Adrenal gland (tissue), 12 donors: ENCODE results near the gene SF3B3. TPM values are rescaled to one million over a fixed set of nuclear protein-coding genes. Genes with fewer than 3 reads are reported as not detected.
A peak's percentile ranks its signal among the peaks of the same experiment; 100 is the strongest.
"Not testable (repeated sequence)": the region's sequence is repeated elsewhere in the genome, so short reads cannot be mapped to it uniquely, and the experiment has no call there.

Source experiments
- DNase-seq, 7 donors: peaks; one replicate each; pipeline ENCODE4 v3.0.0-alpha.2; 2019 to 2020
- H3K27ac ChIP-seq, 5 donors: fragments of 200-600 bp; sonication (generic) in 4 of 5; 1 replicate in 3 of 5; 2 replicates in 2 of 5; pipeline versions ENCODE4 v1.5.1 to v1.8.0; 2016 to 2020; ENCODE audit warnings: mild to moderate bottlenecking in 1 of 5
- H3K27me3 ChIP-seq: fragments of 200-600 bp; 2 replicates; pipeline ENCODE4 v1.8.0; 2021
- H3K36me3 ChIP-seq, 2 donors: fragments of 200-600 bp; replicated peaks in 1 of 2; 1 replicate in 1 of 2; 2 replicates in 1 of 2; pipeline versions ENCODE4 v1.5.1 to v1.8.0; 2018 to 2022
- H3K4me1 ChIP-seq, 2 donors: fragments of 200-600 bp; replicated peaks in 1 of 2; 1 replicate in 1 of 2; 2 replicates in 1 of 2; pipeline versions ENCODE4 v1.5.1 to v1.8.0; 2018 to 2021
- H3K4me3 ChIP-seq, 4 donors: fragments of 200-600 bp; sonication (generic) in 3 of 4; one replicate each; pipeline ENCODE4 v1.5.1; 2016 to 2018
- H3K9me3 ChIP-seq, 3 donors: fragments of 200-600 bp; sonication (generic) in 1 of 3; replicated peaks in 1 of 3; 1 replicate in 2 of 3; 2 replicates in 1 of 3; pipeline versions ENCODE4 v1.5.1 to v1.8.0; 2016 to 2021
- POLR2A ChIP-seq, 2 donors: fragments of 450-650 bp; IDR thresholded peaks; one replicate each; pipeline ENCODE4 v1.6.1; 2017; ENCODE audit warnings: antibody characterized with exemption in 2 of 2, mild to moderate bottlenecking in 2 of 2, moderate library complexity in 1 of 2
- WGBS, 4 donors: extraction: QIAGEN DNeasy Blood & Tissue Kit in 2 of 4; methylation state at CpG; one replicate each; pipeline versions ENCODE4 v1.1.5 to v1.1.7; 2013 to 2017; 5-methylcytosine and 5-hydroxymethylcytosine counted together
- intact Hi-C, 2 donors: fragments of 100-400 bp; cut with DNase I; formaldehyde crosslinking; loops; one replicate each; pipeline versions ENCODE4 v1.14.1 to v1.15.0; 2022 to 2023
- polyA plus RNA-seq, 3 donors: library from polyadenylated mRNA; stranded (reverse); fragments of 200-250 nt in 2 of 3; fragments of 350-450 nt in 1 of 3; fragmentation: Illumina TruSeq in 1 of 3; extraction: RNeasy Lipid Tissue Mini Kit (QIAGEN cat#74804) in 1 of 3; gene quantifications; one replicate each; pipeline ENCODE4 v1.2.3, GENCODE V29; 2013 to 2014
- total RNA-seq, 9 donors: library from RNA; depleted of rRNA in 4 of 9; stranded (reverse); fragments of >200 nt in 4 of 9; fragments of 120-200 nt in 1 of 9; fragmentation: NEBNext Ultra II Directional in 1 of 9; extraction: Animal tissue kit (Norgen Biotek cat#: 25700) in 1 of 9; gene quantifications; one replicate each; pipeline versions ENCODE4 v1.1.0 to v1.2.4, GENCODE V29; 2013 to 2023
- TF ChIP-seq, protein P1 (sequence below), 6 experiments: fragments of 450-650 bp in 4 of 6; fragments of 200-600 bp in 2 of 6; sonication (generic) in 1 of 6; IDR thresholded peaks; 1 replicate in 5 of 6; 2 replicates in 1 of 6; pipeline versions ENCODE4 v1.5.1 to v1.8.0; 2016 to 2021; ENCODE audit warnings: antibody characterized with exemption in 6 of 6, mild to moderate bottlenecking in 2 of 6, moderate library complexity in 1 of 6
- donor health status: healthy with polysubstance abuse.
- donor health status: Bipolar disorder and iron deficiency.
- donor health status: DM: yes; HTN: yes; CAD: no.
- donor health status: DM: no; HTN: no; CAD: no.
- donor health status: DM: no; HTN: no; CAD: no.
- donor health status: DM: yes; HTN: yes; CAD: no.

The SF3B3 gene
- total and polyA plus RNA-seq, 12 donors: 66.2 to 242 (median 139) TPM

DNA sequence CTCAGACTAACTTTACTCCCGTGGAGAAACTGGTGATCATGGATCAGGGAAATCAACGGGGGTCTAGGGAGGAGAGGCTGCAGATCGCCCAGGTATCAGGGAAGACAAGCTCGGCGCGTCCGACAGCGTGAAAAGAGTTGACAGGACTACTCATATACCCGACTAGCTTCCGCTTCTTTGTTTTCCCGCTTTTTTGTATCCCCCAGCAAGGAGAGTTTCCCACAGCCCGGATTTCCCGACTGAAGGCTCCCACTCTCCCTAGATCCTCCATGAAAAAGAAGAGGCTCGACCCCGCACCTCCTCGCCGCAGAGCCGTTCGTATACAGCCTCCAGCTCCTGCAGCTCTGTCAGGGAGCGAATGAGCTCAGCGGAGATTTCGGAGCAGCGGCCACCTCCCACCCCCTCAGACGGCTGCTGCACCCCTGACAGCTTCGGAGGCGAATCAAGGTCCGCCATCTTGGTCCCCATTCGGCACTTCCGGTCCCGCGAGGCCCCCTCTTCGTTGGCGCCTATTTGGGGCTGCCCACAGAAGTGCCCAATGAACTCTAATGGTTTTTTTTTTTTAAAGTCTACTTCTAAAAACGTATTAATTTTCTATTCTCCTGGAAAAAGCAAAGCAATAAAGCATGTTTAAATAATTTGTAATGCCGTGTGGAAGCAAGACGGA, 407 bp upstream of the SF3B3 start, which contains the start of gene COG4:
COG4 (minus strand) TSS at position 479 of the 667 bp plus-strand sequence; CDS start at position 468, 11 bp downstream.
- TF ChIP-seq, protein P1, sequence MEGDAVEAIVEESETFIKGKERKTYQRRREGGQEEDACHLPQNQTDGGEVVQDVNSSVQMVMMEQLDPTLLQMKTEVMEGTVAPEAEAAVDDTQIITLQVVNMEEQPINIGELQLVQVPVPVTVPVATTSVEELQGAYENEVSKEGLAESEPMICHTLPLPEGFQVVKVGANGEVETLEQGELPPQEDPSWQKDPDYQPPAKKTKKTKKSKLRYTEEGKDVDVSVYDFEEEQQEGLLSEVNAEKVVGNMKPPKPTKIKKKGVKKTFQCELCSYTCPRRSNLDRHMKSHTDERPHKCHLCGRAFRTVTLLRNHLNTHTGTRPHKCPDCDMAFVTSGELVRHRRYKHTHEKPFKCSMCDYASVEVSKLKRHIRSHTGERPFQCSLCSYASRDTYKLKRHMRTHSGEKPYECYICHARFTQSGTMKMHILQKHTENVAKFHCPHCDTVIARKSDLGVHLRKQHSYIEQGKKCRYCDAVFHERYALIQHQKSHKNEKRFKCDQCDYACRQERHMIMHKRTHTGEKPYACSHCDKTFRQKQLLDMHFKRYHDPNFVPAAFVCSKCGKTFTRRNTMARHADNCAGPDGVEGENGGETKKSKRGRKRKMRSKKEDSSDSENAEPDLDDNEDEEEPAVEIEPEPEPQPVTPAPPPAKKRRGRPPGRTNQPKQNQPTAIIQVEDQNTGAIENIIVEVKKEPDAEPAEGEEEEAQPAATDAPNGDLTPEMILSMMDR (IDR thresholded peaks at IDR 0.05): no peak
- peak in 1 of 2 donors; percentile 34 for TF ChIP-seq POLR2A (IDR thresholded peaks at IDR 0.05)

DNA sequence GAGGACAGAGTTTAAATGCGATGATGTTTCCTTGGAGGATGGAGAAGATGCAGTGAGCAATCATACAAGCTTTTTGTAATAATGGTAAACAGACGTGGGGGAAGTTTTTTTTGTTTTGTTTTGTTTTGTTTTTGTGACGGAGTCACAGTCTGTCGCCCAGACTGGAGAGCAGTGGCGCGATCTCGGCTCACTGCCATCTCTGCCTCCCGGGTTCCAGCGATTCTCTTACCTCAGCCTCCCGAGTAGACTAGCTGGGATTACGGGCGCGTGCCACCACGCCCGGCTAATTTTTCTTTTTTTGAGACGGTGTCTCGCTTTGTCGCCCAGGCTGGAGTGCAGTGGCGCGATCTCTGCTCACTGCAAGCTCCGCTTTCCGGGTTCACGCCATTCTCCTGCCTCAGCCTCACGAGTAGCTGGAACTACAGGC, 796 bp downstream of the SF3B3 start:
- Histone ChIP-seq H3K4me1 (peaks cover 20 to 55% of the 10 kb centered on the region in 2 donors), H3K4me3 (peak overlapping the region; percentile 75 to 98 (median 84)), H3K36me3 (peaks cover 0 to 29% of the 10 kb centered on the region in 2 donors), H3K27ac (peak overlapping the region; percentile 58 to 91 (median 84))
- WGBS, 4 donors: 0 to 2% (median 1%) methylated on average over 24 of the region's 24 CpGs
- H3K9me3 ChIP-seq, H3K27me3 ChIP-seq, intact Hi-C loops: not testable (repeated sequence)
- peak in 6 of 7 donors; percentile 27 to 71 (median 58) for DNase-seq

More for the DNA sequence above, 407 bp upstream of the SF3B3 start, which contains the start of gene COG4:
- DNase-seq: peak; percentile 84 to 89 (median 86)
- Histone ChIP-seq H3K27me3 (no peaks in the 10 kb centered on the region), H3K27ac (peak within 1 kb of the TSS; percentile 58 to 91 (median 84)), H3K4me3 (peak within 1 kb of the TSS; percentile 75 to 98 (median 84)), H3K9me3 (no peaks in the 10 kb centered on the region), H3K4me1 (peaks cover 20 to 45% of the 10 kb centered on the region in 2 donors), H3K36me3 (peaks cover 0 to 25% of the 10 kb centered on the region in 2 donors)
- WGBS, 4 donors: 0 to 1% (median 1%) methylated on average over 36 of the region's 36 CpGs
- intact Hi-C loops: no loop called here

DNA sequence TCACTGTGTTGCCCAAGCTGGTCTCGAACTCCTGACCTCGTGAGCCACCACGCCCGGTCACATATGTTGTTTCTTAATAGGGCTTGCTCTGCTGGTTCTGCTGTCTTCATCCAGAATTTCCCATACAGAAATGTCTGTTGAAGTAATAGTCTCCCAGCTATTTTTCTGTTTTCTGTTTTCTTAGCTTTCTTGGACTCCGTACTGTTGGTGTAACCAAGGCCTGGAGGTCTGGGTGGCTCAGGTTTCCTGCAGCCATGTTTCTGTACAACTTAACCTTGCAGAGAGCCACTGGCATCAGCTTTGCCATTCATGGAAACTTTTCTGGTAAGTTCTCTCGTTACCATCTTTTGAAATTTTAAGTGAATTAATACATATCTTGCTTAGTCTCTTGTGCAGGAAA, 2.8 kb downstream of the SF3B3 start:
- Histone ChIP-seq H3K4me3 (no peak overlapping the region), H3K27me3 (no peaks in the 10 kb centered on the region), H3K9me3 (no peaks in the 10 kb centered on the region), H3K36me3 (peaks cover 0 to 47% of the 10 kb centered on the region in 2 donors), H3K4me1 (peaks cover 20 to 61% of the 10 kb centered on the region in 2 donors), H3K27ac (no peak overlapping the region)
- no peak for DNase-seq
- TF ChIP-seq, protein P1 (IDR thresholded peaks at IDR 0.05): no peak
- TF ChIP-seq POLR2A (IDR thresholded peaks at IDR 0.05): no peak
- WGBS, 4 donors: 68 to 88% (median 81%) methylated on average over 6 of the region's 6 CpGs
- intact Hi-C loops: no loop called here

DNA sequence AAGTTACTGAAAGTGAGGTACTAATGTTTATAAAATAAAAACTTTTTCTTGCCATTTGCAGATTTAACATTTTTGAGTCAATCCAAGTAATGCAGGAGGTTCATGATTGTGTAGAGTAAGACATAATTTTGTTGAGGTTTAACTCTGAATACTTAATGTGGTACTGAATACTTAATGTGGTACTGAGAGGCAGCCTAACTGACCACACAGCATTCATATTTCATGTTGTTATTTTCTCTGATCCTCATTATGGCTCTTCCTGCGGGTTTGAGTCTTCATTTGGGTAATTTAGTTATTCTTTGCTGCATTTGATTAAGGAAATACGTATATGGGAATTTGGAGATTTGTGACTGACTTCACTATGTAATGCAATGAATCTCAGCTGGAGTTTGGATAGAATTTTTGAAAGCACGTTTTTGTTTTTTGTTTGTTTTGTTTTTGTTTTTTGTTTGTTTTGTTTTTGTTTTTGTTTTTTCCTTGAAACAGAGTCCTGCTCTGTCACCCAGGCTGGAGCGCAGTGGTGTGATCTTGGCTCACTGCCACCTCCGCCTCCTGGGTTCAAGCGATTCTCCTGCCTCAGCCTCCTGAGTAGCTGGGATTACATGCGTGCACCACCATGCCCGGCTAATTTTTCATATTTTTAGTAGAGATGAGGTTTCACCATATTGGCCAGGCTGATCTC, 3.8 kb downstream of the SF3B3 start:
- no peak for DNase-seq
- H3K36me3 ChIP-seq: peaks cover 0 to 57% of the 10 kb centered on the region in 2 donors
- H3K9me3 ChIP-seq: no peaks in the 10 kb centered on the region
- TF ChIP-seq, protein P1 (IDR thresholded peaks at IDR 0.05): no peak
- TF ChIP-seq POLR2A (IDR thresholded peaks at IDR 0.05): no peak
- H3K27ac ChIP-seq: no peak overlapping the region
- no peaks in the 10 kb centered on the region for H3K27me3 ChIP-seq
- whole genome bisulfite sequencing, 4 donors: 68 to 74% (median 69%) methylated on average over 8 of the region's 8 CpGs
- H3K4me1 ChIP-seq: peaks cover 15 to 54% of the 10 kb centered on the region in 2 donors
- no peak overlapping the region for H3K4me3 ChIP-seq
- intact Hi-C loops: no loop called here
